GM12878 (cell line): ENCODE data around the gene HYAL1. TPM values are rescaled to one million over a fixed set of nuclear protein-coding genes. Genes with fewer than 3 reads are reported as not detected.

ENCODE experiments used
- ATAC-seq: fragments of 200-7000 bp; cut with Tn5 transposase; 3 replicates; pipeline ENCODE4 v1.9.1; 2020; ENCODE audit warnings: mild to moderate bottlenecking, moderate library complexity
- BruUV-seq: library from RNA; stranded (reverse); fragments of 400-500 nt; replicated peaks from 2 replicates; lab custom pipeline; 2021; lab: Mats Ljungman, UMichigan
- CTCF ChIA-PET: fragments of 300-600 bp; sonication (Branson Sonifier 250); formaldehyde crosslinking; extraction: SDS; loops from one replicate; lab custom pipeline; 2021; ENCODE audit warnings: inconsistent platforms; lab: Yijun Ruan, JAX
- POLR2A ChIA-PET: fragments of 350-600 bp; formaldehyde crosslinking; extraction: SDS; loops from one replicate; lab custom pipeline; 2021; ENCODE audit warnings: inconsistent platforms; lab: Charles Lee
- RAD21 ChIA-PET: fragments of 300-600 bp; sonication (Branson Sonifier 250); formaldehyde crosslinking; loops from one replicate; lab custom pipeline; 2023; ENCODE audit warnings: antibody characterized with exemption; ENCODE audit not compliant: unreplicated experiment; lab: Charles Lee
- SMC1A ChIA-PET: fragments of 300-600 bp; sonication (Branson Sonifier 250); formaldehyde crosslinking; loops from one replicate; lab custom pipeline; 2023; ENCODE audit not compliant: unreplicated experiment, uncharacterized antibody; lab: Charles Lee
- DNase-seq: peaks from one replicate; pipeline ENCODE4 v3.0.0-alpha.2; 2011; ENCODE audit warnings: low read depth, low spot score
- FAIRE-seq: peaks from 3 replicates; lab custom pipeline; 2011; peaks lifted over from hg19 to GRCh38; lab: Jason Lieb, UNC
- H2AFZ ChIP-seq: 2 replicates; pipeline ENCODE4 v1.6.0; 2011; ENCODE audit warnings: low read depth, low read length, control low read depth; ENCODE audit not compliant: control insufficient read depth
- H3K27ac ChIP-seq: 2 replicates; pipeline ENCODE4 v1.5.1; 2011; ENCODE audit warnings: control low read depth; ENCODE audit not compliant: control insufficient read depth, insufficient read depth
- H3K27me3 ChIP-seq, 2 experiments: replicated peaks in 1 of 2; 2 replicates each; pipeline versions ENCODE4 v1.6.0 to v1.6.1; 2011; ENCODE audit warnings: low read length in 1 of 2; ENCODE audit not compliant: control insufficient read depth in 2 of 2, insufficient read depth in 2 of 2
- H3K36me3 ChIP-seq, 2 experiments: 2 replicates each; pipeline ENCODE4 v1.5.1; 2011; ENCODE audit warnings: low read length in 1 of 2; ENCODE audit not compliant: control insufficient read depth in 2 of 2, insufficient read depth in 2 of 2
- H3K4me1 ChIP-seq: 2 replicates; pipeline ENCODE4 v1.6.1; 2011; ENCODE audit warnings: mild to moderate bottlenecking, low read length, moderate library complexity, mixed read lengths; ENCODE audit not compliant: control insufficient read depth, insufficient read depth
- H3K4me2 ChIP-seq: 2 replicates; pipeline ENCODE4 v1.6.0; 2011; ENCODE audit warnings: control low read depth; ENCODE audit not compliant: control insufficient read depth, insufficient read depth
- H3K4me3 ChIP-seq: fragments of 200-600 bp; sonication (generic); 2 replicates; pipeline ENCODE4 v1.5.1; 2016
- H3K79me2 ChIP-seq: 2 replicates; pipeline ENCODE4 v1.6.0; 2011; ENCODE audit warnings: low read length; ENCODE audit not compliant: control insufficient read depth, insufficient read depth
- H3K9ac ChIP-seq: 2 replicates; pipeline ENCODE4 v1.8.0; 2011; ENCODE audit warnings: low read length, control low read depth, mixed read lengths; ENCODE audit not compliant: control insufficient read depth, insufficient read depth
- H3K9me3 ChIP-seq: replicated peaks from 3 replicates; pipeline ENCODE4 v1.5.1; 2011; ENCODE audit warnings: mild to moderate bottlenecking, low read length; ENCODE audit not compliant: control insufficient read depth, insufficient read depth
- H4K20me1 ChIP-seq: 2 replicates; pipeline ENCODE4 v1.6.0; 2011; ENCODE audit not compliant: control insufficient read depth, insufficient read depth
- BACH1 ChIP-seq: fragments of 450-650 bp; IDR thresholded peaks from 2 replicates; pipeline ENCODE4 v1.6.1; 2017; ENCODE audit warnings: mild to moderate bottlenecking, borderline replicate concordance
- CHD1 ChIP-seq: IDR thresholded peaks from 2 replicates; pipeline ENCODE4 v1.6.1; 2012; ENCODE audit warnings: low read depth, low read length, improper control_type of control experiment
- CREM ChIP-seq: IDR thresholded peaks from 2 replicates; pipeline ENCODE4 v1.6.1; 2014; ENCODE audit warnings: antibody characterized with exemption, low read depth
- CTCF ChIP-seq, 3 experiments: IDR thresholded peaks in 2 of 3; conservative IDR thresholded peaks in 1 of 3; 2 replicates each; pipeline ENCODE4 v1.5.1; 2011; ENCODE audit warnings: low read depth in 3 of 3, low read length in 3 of 3, mild to moderate bottlenecking in 3 of 3, control low read depth in 2 of 3, moderate library complexity in 2 of 3, inconsistent platforms in 1 of 3, mixed read lengths in 1 of 3; ENCODE audit not compliant: control insufficient read depth in 2 of 3, insufficient read depth in 1 of 3; ENCODE audit errors: extremely low read depth in 1 of 3
- HDGF ChIP-seq: fragments of 450-650 bp; IDR thresholded peaks from 2 replicates; pipeline ENCODE4 v1.6.1; 2016; ENCODE audit warnings: antibody characterized with exemption
- IKZF2 ChIP-seq, 2 experiments: fragments of 450-650 bp; IDR thresholded peaks; 2 replicates each; pipeline ENCODE4 v1.6.1; 2017; ENCODE audit warnings: mild to moderate bottlenecking in 2 of 2, moderate library complexity in 2 of 2
- NBN ChIP-seq: fragments of 450-650 bp; IDR thresholded peaks from 2 replicates; pipeline ENCODE4 v1.6.1; 2016
- NR2F1 ChIP-seq: fragments of 450-650 bp; conservative IDR thresholded peaks from 2 replicates; pipeline ENCODE4 v1.6.1; 2017; ENCODE audit warnings: mild to moderate bottlenecking
- PML ChIP-seq: IDR thresholded peaks from 2 replicates; pipeline ENCODE4 v1.6.1; 2012; ENCODE audit warnings: low read length, inconsistent platforms
- POLR2A ChIP-seq: IDR thresholded peaks from 2 replicates; pipeline ENCODE4 v1.6.1; 2011; ENCODE audit warnings: low read depth, mild to moderate bottlenecking, low read length
- POLR2AphosphoS5 ChIP-seq: IDR thresholded peaks from 2 replicates; pipeline ENCODE4 v1.6.1; 2011; ENCODE audit warnings: mild to moderate bottlenecking, low read length, inconsistent platforms
- POU2F2 ChIP-seq: IDR thresholded peaks from 3 replicates; pipeline ENCODE4 v1.6.1; 2011; ENCODE audit warnings: low read depth, mild to moderate bottlenecking, low read length, borderline replicate concordance
- RB1 ChIP-seq: fragments of 450-650 bp; formaldehyde crosslinking; IDR thresholded peaks from 2 replicates; pipeline ENCODE4 v1.6.1; 2017; ENCODE audit warnings: mild to moderate bottlenecking, borderline replicate concordance
- SMAD5 ChIP-seq: IDR thresholded peaks from 2 replicates; pipeline ENCODE4 v1.6.1; 2016; ENCODE audit warnings: antibody characterized with exemption, low read depth
- SRF ChIP-seq, 2 experiments: IDR thresholded peaks; 2 replicates each; pipeline ENCODE4 v1.6.1; 2011; ENCODE audit warnings: low read depth in 2 of 2, low read length in 2 of 2, mild to moderate bottlenecking in 1 of 2, moderate library complexity in 1 of 2
- SUPT20H ChIP-seq: IDR thresholded peaks from 2 replicates; pipeline ENCODE4 v1.6.1; 2011; ENCODE audit warnings: low read depth, mild to moderate bottlenecking, low read length, moderate library complexity, borderline replicate concordance; ENCODE audit not compliant: control insufficient read depth
- SUZ12 ChIP-seq: fragments of 200-600 bp; sonication (generic); IDR thresholded peaks from one replicate; pipeline ENCODE4 v1.6.1; 2018; ENCODE audit warnings: antibody characterized with exemption, mild to moderate bottlenecking; ENCODE audit not compliant: unreplicated experiment
- TAF1 ChIP-seq: IDR thresholded peaks from 2 replicates; pipeline ENCODE4 v1.6.1; 2011; ENCODE audit warnings: mild to moderate bottlenecking, low read depth, low read length, borderline replicate concordance
- YY1 ChIP-seq: IDR thresholded peaks from 2 replicates; pipeline ENCODE4 v1.6.1; 2011; ENCODE audit warnings: low read depth, mild to moderate bottlenecking, low read length
- ZNF622 ChIP-seq: fragments of 450-650 bp; IDR thresholded peaks from 2 replicates; pipeline ENCODE4 v1.6.1; 2017; ENCODE audit warnings: mild to moderate bottlenecking, inconsistent platforms
- WGBS: methylation state at CpG from one replicate; pipeline ENCODE4 v1.1.6; 2016; ENCODE audit warnings: low lambda C conversion rate; ENCODE audit not compliant: insufficient replicate concordance, insufficient coverage; ENCODE audit errors: missing lambda C conversion rate; 5-methylcytosine and 5-hydroxymethylcytosine counted together
- in situ Hi-C: fragments of 300-500 bp; cut with MboI; formaldehyde crosslinking; loops from 9 replicates; pipeline ENCODE4 v1.14.3; 2018; ENCODE audit warnings: mixed read lengths
- intact Hi-C: fragments of 100-400 bp; cut with micrococcal nuclease; formaldehyde crosslinking; loops from one replicate; pipeline ENCODE4 v1.14.2; 2022; ENCODE audit not compliant: unreplicated experiment
- polyA plus RNA-seq, 11 experiments: library from polyadenylated mRNA; depleted of rRNA in 4 of 11; unstranded in 6 of 11; stranded (reverse) in 5 of 11; fragments of >200 nt; fragmentation: Nextera tagmentation in 4 of 11; fragmentation: Illumina TruSeq in 1 of 11; extraction: Ambion mirVana in 4 of 11; extraction: Trizol in 1 of 11; gene quantifications; 1 replicate in 1 of 11; 2 replicates in 10 of 11; pipeline versions ENCODE4 v1.2.1 to v1.2.3, GENCODE V29; 2011 to 2016; ENCODE audit warnings: inconsistent platforms in 2 of 11, missing spikeins in 2 of 11, low read depth in 1 of 11
- total RNA-seq, 4 experiments: library from RNA; depleted of rRNA in 3 of 4; stranded (reverse); fragments of >200 nt in 3 of 4; fragmentation: Illumina TruSeq in 1 of 4; extraction: Trizol in 1 of 4; gene quantifications; 2 replicates each; pipeline versions ENCODE4 v1.2.1 to v1.2.3, GENCODE V29; 2013 to 2021
- TF ChIP-seq, protein P1 (sequence below): fragments of 450-650 bp; IDR thresholded peaks from 2 replicates; pipeline ENCODE4 v1.6.1; 2017; ENCODE audit warnings: low read depth, mild to moderate bottlenecking, moderate library complexity

The HYAL1 gene
- total and polyA plus RNA-seq, 10 of the 15 experiments (the other 5 are each of a cell fraction or from before 2014, with no cell fraction given): 0.04 to 0.55 (median 0.18) TPM; not detected in 2

GRCh38 chr3:50298836-50299637, 4.3 kb downstream of the HYAL1 start, which contains the start of the genes HYAL3 and NAA80:
Gene HYAL3, minus strand, starts transcription at chr3:50299405. Its CDS starts 3,803 bp downstream, at chr3:50295602.
Gene NAA80, minus strand, starts transcription at chr3:50299405. Its CDS starts 1,942 bp downstream, at chr3:50297463.
- POLR2A ChIA-PET: interaction anchor here (0.6 to 2.7 kb wide), 16 partner anchors 8 to 829 kb away, joined by 3 to 30 read pairs (median 4); partner anchors contain the start of genes CYB561D2, DAG1, NPRL2 and RASSF1
- TF ChIP-seq POLR2AphosphoS5 (peak; percentile 94), SRF (IDR thresholded peaks at IDR 0.05; ENCODE audit: low read depth in 2 of 2, low read length in 2 of 2) (0 out of 4 replicates have a peak, but pooled peaks have one; percentile 16 to 20), SMAD5 (peak; percentile 27; the same call in 1 of the 2 replicates), POU2F2 (peak; percentile 65; the same call in 2 of the 3 replicates), YY1 (0 out of 2 replicates have a peak, but pooled peaks have one; percentile 12), NBN (peak; percentile 93), CREM (peak; percentile 73; the same call in 1 of the 2 replicates), HDGF (peak; percentile 100), PML (peak; percentile 59; the same call in 1 of the 2 replicates), IKZF2 (IDR thresholded peaks at IDR 0.05) (peak; percentile 27 to 55; a peak in 2 of 4 replicates), SUPT20H (no peak), BACH1 (peak; percentile 83), POLR2A (peak; percentile 99), SUZ12 (no peak), CHD1 (no peak), NR2F1 (peak; percentile 51; the same call in 1 of the 2 replicates), RB1 (peak; percentile 56; the same call in 1 of the 2 replicates), TAF1 (0 out of 2 replicates have a peak, but pooled peaks have one; percentile 44), CTCF (IDR thresholded peaks at IDR 0.05 in 2 of 3, conservative IDR thresholded peaks at IDR 0.05 in 1 of 3; ENCODE audit: control insufficient read depth in 2 of 3, extremely low read depth in 1 of 3, insufficient read depth in 1 of 3, low read depth in 3 of 3, low read length in 3 of 3) (peak; percentile 24 to 56 (median 50); a peak in 4 of 6 replicates), ZNF622 (no peak)
- TF ChIP-seq, protein P1, sequence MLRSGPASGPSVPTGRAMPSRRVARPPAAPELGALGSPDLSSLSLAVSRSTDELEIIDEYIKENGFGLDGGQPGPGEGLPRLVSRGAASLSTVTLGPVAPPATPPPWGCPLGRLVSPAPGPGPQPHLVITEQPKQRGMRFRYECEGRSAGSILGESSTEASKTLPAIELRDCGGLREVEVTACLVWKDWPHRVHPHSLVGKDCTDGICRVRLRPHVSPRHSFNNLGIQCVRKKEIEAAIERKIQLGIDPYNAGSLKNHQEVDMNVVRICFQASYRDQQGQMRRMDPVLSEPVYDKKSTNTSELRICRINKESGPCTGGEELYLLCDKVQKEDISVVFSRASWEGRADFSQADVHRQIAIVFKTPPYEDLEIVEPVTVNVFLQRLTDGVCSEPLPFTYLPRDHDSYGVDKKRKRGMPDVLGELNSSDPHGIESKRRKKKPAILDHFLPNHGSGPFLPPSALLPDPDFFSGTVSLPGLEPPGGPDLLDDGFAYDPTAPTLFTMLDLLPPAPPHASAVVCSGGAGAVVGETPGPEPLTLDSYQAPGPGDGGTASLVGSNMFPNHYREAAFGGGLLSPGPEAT: no peak; the same call in 1 of the 2 replicates

More at GRCh38 chr3:50298836-50299637, 4.3 kb downstream of the HYAL1 start, which contains the start of the genes HYAL3 and NAA80:
- Histone ChIP-seq H3K9me3 (no peaks in the 10 kb centered on the region), H3K4me1 (peaks cover 4% of the 10 kb centered on the region), H3K36me3 (no peaks in the 10 kb centered on the region), H3K4me3 (peak within 1 kb of the TSS; percentile 82), H3K27me3 (no peaks in the 10 kb centered on the region), H3K9ac (peak within 1 kb of the TSS; percentile 89), H2AFZ (peak within 1 kb of the TSS; percentile 100), H3K27ac (peak within 1 kb of the TSS; percentile 83), H3K4me2 (peak within 1 kb of the TSS; percentile 98), H3K79me2 (peaks cover 2% of the 10 kb centered on the region; the same call in 1 of the 2 replicates), H4K20me1 (no peaks in the 10 kb centered on the region)
- ChIA-PET CTCF (interaction anchor here (0.7 to 3.5 kb wide), 14 partner anchors 20 to 243 kb away, joined by 3 to 22 read pairs (median 4); partner anchors contain the start of gene TUSC2), RAD21 (interaction anchor here (0.7 to 2.2 kb wide), 9 partner anchors 11 to 52 kb away, joined by 3 to 15 read pairs (median 5); partner anchors contain the start of genes CYB561D2, NPRL2 and TUSC2), SMC1A (interaction anchor here (0.7 to 2.3 kb wide), 7 partner anchors 18 to 71 kb away, joined by 3 to 9 read pairs (median 3); no protein-coding TSS in a partner anchor)
- FAIRE-seq (peak; percentile 99), ATAC-seq (peak; percentile 90), DNase-seq (peak; percentile 98)
- in situ Hi-C loops: no loop called here
- BruUV-seq: no TSS peak
- intact Hi-C loops: loop anchor here (1.0 to 5.0 kb wide), 2 partner anchors 22 to 38 kb away; no protein-coding TSS in a partner anchor
- under 1% methylated on average over 47 of the region's 61 CpGs for WGBS
